HepG2 (cell line): ENCODE results near the gene SYT8. TPM values are rescaled to one million over a fixed set of nuclear protein-coding genes. Genes with fewer than 3 reads are reported as not detected.
A peak's percentile ranks its signal among the peaks of the same experiment; 100 is the strongest.

Experiments
- ADNP ChIP-seq: sonication (generic); formaldehyde crosslinking; IDR thresholded peaks from 2 replicates; pipeline ENCODE4 v1.4.0; 2020; ENCODE audit warnings: missing genetic modification reagents
- ERF ChIP-seq: IDR thresholded peaks from 2 replicates; pipeline ENCODE4 v1.6.1; 2018; ENCODE audit warnings: missing biosample characterization, missing genetic modification reagents
- ESRRA ChIP-seq: sonication (generic); formaldehyde crosslinking; IDR thresholded peaks from 2 replicates; pipeline ENCODE4 v1.5.1; 2020; ENCODE audit warnings: mild to moderate bottlenecking, low read depth, missing genetic modification reagents
- FOXA1 ChIP-seq, 2 experiments: fragments of 450-650 bp in 1 of 2; sonication (generic) in 1 of 2; formaldehyde crosslinking in 1 of 2; IDR thresholded peaks; 2 replicates each; pipeline versions ENCODE4 v1.4.0 to v1.6.1; 2016 to 2020; ENCODE audit warnings: missing genetic modification reagents in 1 of 2
- HOXA3 ChIP-seq: sonication (generic); formaldehyde crosslinking; IDR thresholded peaks from 2 replicates; pipeline ENCODE4 v1.5.0; 2020; ENCODE audit warnings: missing genetic modification reagents
- IRF2 ChIP-seq: IDR thresholded peaks from 2 replicates; pipeline ENCODE4 v1.6.1; 2018; ENCODE audit warnings: missing genetic modification reagents, missing compliant biosample characterization
- KDM5B ChIP-seq: sonication (generic); formaldehyde crosslinking; IDR thresholded peaks from 2 replicates; pipeline ENCODE4 v1.4.0; 2020; ENCODE audit warnings: missing genetic modification reagents, mild to moderate bottlenecking, borderline replicate concordance
- RXRB ChIP-seq: IDR thresholded peaks from 2 replicates; pipeline ENCODE4 v1.6.1; 2016; ENCODE audit warnings: borderline replicate concordance, missing genetic modification reagents, missing compliant biosample characterization
- SALL1 ChIP-seq: sonication (generic); formaldehyde crosslinking; IDR thresholded peaks from 2 replicates; pipeline ENCODE4 v1.8.0; 2022; ENCODE audit warnings: mild to moderate bottlenecking, missing genetic modification reagents
- ZNF720 ChIP-seq: sonication (generic); formaldehyde crosslinking; IDR thresholded peaks from 2 replicates; pipeline ENCODE4 v1.4.0; 2020; ENCODE audit warnings: missing genetic modification reagents
- ZSCAN30 ChIP-seq: sonication (generic); formaldehyde crosslinking; IDR thresholded peaks from 2 replicates; pipeline ENCODE4 v1.5.0; 2020; ENCODE audit warnings: mild to moderate bottlenecking, missing genetic modification reagents
- polyA plus RNA-seq, 8 experiments: library from polyadenylated mRNA; depleted of rRNA in 3 of 8; stranded (reverse) in 7 of 8; unstranded in 1 of 8; fragments of >200 nt; fragmentation: Illumina TruSeq in 4 of 8; extraction: Trizol in 4 of 8; gene quantifications; 2 replicates each; pipeline versions ENCODE4 v1.2.1 to v1.2.3, GENCODE V29; 2011 to 2016; ENCODE audit warnings: low read depth in 4 of 8, missing spikeins in 1 of 8, mixed read lengths in 1 of 8; ENCODE audit not compliant: insufficient read depth in 1 of 8
- total RNA-seq, 5 experiments: library from RNA; depleted of rRNA; stranded (reverse); fragments of >200 nt; fragmentation: Illumina TruSeq; extraction: Trizol; gene quantifications; 2 replicates each; pipeline ENCODE4 v1.2.3, GENCODE V29; 2016; ENCODE audit warnings: low read depth in 1 of 5
- TF ChIP-seq, protein P1 (sequence below): sonication (generic); formaldehyde crosslinking; IDR thresholded peaks from 2 replicates; pipeline ENCODE4 v1.5.1; 2020; ENCODE audit warnings: mild to moderate bottlenecking, missing genetic modification reagents, moderate library complexity
- TF ChIP-seq, protein P2 (sequence below): fragments of 450-650 bp; IDR thresholded peaks from 2 replicates; pipeline ENCODE4 v1.6.1; 2017; ENCODE audit warnings: mild to moderate bottlenecking
- TF ChIP-seq, protein P3 (sequence below): sonication (generic); formaldehyde crosslinking; IDR thresholded peaks from 2 replicates; pipeline ENCODE4 v1.5.0; 2020; ENCODE audit warnings: missing genetic modification reagents
- TF ChIP-seq, protein P4 (sequence below): sonication (generic); formaldehyde crosslinking; IDR thresholded peaks from 2 replicates; pipeline ENCODE4 v1.5.0; 2020; ENCODE audit warnings: mild to moderate bottlenecking, missing genetic modification reagents, moderate library complexity
- TF ChIP-seq, protein P5 (sequence below): sonication (generic); formaldehyde crosslinking; IDR thresholded peaks from 2 replicates; pipeline ENCODE4 v1.4.0; 2020; ENCODE audit warnings: missing genetic modification reagents

Gene SYT8
- total and polyA plus RNA-seq, 2 of the 13 experiments (the other 11 are each of a cell fraction or from before 2014, with no cell fraction given) = 0.60 to 2.3 TPM

DNA sequence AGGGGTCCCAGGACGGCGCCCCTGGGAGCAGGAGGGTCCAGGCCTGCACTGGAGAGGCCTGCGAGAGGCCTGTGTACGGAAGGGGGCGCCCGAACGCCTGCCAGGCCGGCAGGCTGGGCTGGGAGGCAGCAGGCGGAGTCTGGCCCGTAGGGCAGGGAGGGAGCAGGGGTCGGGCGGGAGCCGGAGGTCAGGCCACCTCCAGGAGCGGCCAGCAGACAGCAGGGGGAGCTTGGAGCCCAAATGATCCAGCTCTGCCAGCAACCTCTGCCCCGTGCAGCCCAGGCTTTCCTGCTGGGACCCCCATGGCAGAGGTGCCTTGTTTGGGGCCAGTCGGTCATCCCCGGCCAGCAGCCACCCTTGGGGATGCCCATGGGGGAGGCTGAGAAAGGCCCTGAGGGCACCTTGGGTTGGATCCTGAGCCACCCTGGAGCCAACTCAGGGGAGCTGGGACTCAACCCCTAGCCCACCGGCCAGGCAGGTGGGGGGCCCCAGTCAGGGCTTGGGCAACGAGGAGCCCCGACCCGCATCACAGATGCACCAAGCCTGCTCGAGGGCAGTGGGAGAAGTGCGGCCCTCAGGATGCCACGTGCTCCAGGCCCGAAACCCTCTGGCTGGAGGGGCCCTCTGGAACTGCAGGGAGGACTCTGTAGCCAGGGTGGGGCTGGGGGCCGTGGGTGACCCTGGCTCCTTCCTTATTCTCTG is 9.6 kb upstream of the SYT8 start (continued):
- TF ChIP-seq, protein P1, sequence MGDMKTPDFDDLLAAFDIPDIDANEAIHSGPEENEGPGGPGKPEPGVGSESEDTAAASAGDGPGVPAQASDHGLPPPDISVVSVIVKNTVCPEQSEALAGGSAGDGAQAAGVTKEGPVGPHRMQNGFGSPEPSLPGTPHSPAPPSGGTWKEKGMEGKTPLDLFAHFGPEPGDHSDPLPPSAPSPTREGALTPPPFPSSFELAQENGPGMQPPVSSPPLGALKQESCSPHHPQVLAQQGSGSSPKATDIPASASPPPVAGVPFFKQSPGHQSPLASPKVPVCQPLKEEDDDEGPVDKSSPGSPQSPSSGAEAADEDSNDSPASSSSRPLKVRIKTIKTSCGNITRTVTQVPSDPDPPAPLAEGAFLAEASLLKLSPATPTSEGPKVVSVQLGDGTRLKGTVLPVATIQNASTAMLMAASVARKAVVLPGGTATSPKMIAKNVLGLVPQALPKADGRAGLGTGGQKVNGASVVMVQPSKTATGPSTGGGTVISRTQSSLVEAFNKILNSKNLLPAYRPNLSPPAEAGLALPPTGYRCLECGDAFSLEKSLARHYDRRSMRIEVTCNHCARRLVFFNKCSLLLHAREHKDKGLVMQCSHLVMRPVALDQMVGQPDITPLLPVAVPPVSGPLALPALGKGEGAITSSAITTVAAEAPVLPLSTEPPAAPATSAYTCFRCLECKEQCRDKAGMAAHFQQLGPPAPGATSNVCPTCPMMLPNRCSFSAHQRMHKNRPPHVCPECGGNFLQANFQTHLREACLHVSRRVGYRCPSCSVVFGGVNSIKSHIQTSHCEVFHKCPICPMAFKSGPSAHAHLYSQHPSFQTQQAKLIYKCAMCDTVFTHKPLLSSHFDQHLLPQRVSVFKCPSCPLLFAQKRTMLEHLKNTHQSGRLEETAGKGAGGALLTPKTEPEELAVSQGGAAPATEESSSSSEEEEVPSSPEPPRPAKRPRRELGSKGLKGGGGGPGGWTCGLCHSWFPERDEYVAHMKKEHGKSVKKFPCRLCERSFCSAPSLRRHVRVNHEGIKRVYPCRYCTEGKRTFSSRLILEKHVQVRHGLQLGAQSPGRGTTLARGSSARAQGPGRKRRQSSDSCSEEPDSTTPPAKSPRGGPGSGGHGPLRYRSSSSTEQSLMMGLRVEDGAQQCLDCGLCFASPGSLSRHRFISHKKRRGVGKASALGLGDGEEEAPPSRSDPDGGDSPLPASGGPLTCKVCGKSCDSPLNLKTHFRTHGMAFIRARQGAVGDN (CRISPR knock-in tag) = peak; percentile 94
- TF ChIP-seq RXRB (peak; percentile 68; the same call in 1 of the 2 replicates), HOXA3 (CRISPR knock-in tag) (peak; percentile 68; the same call in 1 of the 2 replicates), ERF (peak; percentile 78; the same call in 1 of the 2 replicates), KDM5B (CRISPR knock-in tag) (peak; percentile 68), ZSCAN30 (CRISPR knock-in tag) (no peak), IRF2 (CRISPR knock-in tag) (0 out of 2 replicates have a peak, but pooled peaks have one; percentile 54), FOXA1 (IDR thresholded peaks at IDR 0.05) (no peak), FOXA1 (CRISPR knock-in tag; IDR thresholded peaks at IDR 0.05) (peak; percentile 64), ESRRA (peak; percentile 70), ADNP (CRISPR knock-in tag) (no peak; the same call in 1 of the 2 replicates), ZNF720 (CRISPR knock-in tag) (no peak), SALL1 (CRISPR knock-in tag) (peak; percentile 74)
- TF ChIP-seq, protein P2, sequence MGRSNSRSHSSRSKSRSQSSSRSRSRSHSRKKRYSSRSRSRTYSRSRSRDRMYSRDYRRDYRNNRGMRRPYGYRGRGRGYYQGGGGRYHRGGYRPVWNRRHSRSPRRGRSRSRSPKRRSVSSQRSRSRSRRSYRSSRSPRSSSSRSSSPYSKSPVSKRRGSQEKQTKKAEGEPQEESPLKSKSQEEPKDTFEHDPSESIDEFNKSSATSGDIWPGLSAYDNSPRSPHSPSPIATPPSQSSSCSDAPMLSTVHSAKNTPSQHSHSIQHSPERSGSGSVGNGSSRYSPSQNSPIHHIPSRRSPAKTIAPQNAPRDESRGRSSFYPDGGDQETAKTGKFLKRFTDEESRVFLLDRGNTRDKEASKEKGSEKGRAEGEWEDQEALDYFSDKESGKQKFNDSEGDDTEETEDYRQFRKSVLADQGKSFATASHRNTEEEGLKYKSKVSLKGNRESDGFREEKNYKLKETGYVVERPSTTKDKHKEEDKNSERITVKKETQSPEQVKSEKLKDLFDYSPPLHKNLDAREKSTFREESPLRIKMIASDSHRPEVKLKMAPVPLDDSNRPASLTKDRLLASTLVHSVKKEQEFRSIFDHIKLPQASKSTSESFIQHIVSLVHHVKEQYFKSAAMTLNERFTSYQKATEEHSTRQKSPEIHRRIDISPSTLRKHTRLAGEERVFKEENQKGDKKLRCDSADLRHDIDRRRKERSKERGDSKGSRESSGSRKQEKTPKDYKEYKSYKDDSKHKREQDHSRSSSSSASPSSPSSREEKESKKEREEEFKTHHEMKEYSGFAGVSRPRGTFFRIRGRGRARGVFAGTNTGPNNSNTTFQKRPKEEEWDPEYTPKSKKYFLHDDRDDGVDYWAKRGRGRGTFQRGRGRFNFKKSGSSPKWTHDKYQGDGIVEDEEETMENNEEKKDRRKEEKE = no peak
- TF ChIP-seq, protein P3, sequence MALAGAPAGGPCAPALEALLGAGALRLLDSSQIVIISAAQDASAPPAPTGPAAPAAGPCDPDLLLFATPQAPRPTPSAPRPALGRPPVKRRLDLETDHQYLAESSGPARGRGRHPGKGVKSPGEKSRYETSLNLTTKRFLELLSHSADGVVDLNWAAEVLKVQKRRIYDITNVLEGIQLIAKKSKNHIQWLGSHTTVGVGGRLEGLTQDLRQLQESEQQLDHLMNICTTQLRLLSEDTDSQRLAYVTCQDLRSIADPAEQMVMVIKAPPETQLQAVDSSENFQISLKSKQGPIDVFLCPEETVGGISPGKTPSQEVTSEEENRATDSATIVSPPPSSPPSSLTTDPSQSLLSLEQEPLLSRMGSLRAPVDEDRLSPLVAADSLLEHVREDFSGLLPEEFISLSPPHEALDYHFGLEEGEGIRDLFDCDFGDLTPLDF (CRISPR knock-in tag) = peak; percentile 20; the same call in 1 of the 2 replicates
- TF ChIP-seq, protein P4, sequence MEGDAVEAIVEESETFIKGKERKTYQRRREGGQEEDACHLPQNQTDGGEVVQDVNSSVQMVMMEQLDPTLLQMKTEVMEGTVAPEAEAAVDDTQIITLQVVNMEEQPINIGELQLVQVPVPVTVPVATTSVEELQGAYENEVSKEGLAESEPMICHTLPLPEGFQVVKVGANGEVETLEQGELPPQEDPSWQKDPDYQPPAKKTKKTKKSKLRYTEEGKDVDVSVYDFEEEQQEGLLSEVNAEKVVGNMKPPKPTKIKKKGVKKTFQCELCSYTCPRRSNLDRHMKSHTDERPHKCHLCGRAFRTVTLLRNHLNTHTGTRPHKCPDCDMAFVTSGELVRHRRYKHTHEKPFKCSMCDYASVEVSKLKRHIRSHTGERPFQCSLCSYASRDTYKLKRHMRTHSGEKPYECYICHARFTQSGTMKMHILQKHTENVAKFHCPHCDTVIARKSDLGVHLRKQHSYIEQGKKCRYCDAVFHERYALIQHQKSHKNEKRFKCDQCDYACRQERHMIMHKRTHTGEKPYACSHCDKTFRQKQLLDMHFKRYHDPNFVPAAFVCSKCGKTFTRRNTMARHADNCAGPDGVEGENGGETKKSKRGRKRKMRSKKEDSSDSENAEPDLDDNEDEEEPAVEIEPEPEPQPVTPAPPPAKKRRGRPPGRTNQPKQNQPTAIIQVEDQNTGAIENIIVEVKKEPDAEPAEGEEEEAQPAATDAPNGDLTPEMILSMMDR (CRISPR knock-in tag) = peak; percentile 98
- TF ChIP-seq, protein P5, sequence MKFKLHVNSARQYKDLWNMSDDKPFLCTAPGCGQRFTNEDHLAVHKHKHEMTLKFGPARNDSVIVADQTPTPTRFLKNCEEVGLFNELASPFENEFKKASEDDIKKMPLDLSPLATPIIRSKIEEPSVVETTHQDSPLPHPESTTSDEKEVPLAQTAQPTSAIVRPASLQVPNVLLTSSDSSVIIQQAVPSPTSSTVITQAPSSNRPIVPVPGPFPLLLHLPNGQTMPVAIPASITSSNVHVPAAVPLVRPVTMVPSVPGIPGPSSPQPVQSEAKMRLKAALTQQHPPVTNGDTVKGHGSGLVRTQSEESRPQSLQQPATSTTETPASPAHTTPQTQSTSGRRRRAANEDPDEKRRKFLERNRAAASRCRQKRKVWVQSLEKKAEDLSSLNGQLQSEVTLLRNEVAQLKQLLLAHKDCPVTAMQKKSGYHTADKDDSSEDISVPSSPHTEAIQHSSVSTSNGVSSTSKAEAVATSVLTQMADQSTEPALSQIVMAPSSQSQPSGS (CRISPR knock-in tag) = no peak; the same call in 1 of the 2 replicates
